ENCODE data around the gene TNIP1.

- no peak for TF ChIP-seq EZH2 (IDR thresholded peaks at IDR 0.05; ENCODE audit: low read depth)
- TF ChIP-seq, protein P1, sequence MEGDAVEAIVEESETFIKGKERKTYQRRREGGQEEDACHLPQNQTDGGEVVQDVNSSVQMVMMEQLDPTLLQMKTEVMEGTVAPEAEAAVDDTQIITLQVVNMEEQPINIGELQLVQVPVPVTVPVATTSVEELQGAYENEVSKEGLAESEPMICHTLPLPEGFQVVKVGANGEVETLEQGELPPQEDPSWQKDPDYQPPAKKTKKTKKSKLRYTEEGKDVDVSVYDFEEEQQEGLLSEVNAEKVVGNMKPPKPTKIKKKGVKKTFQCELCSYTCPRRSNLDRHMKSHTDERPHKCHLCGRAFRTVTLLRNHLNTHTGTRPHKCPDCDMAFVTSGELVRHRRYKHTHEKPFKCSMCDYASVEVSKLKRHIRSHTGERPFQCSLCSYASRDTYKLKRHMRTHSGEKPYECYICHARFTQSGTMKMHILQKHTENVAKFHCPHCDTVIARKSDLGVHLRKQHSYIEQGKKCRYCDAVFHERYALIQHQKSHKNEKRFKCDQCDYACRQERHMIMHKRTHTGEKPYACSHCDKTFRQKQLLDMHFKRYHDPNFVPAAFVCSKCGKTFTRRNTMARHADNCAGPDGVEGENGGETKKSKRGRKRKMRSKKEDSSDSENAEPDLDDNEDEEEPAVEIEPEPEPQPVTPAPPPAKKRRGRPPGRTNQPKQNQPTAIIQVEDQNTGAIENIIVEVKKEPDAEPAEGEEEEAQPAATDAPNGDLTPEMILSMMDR (conservative IDR thresholded peaks at IDR 0.05): no peak
Measured at GRCh38 chr5:151031554-151031953, 49.3 kb downstream of the TNIP1 start.
